ENCODE measurements around the gene SYT9. TPM values are rescaled to one million over a fixed set of nuclear protein-coding genes. Genes with fewer than 3 reads are reported as not detected.

The SYT9 gene
- polyA plus RNA-seq, 4 donors, result 0.09 to 0.72 TPM; not detected in 2

DNA sequence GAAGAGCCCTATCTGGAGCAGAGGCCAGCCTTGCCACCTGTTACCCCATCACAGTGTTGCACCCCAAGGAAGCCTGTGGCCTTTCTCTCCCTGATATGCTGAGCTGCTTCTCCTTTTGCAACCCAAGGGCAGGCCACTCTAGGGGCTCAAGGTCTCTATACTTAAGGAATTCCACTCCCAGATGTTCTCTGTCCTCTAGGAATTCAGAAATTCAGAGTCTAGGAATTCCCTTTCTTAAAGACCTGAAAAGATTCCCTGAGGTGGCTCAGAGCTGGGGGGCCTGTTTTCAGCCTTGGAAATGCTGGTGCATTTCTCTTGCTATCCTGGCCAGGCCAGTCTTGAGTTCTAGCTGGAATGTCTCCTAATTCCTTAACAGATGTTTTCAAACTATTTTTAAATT is 165.6 kb downstream of the SYT9 start:
- FAIRE-seq, result no peak

DNA sequence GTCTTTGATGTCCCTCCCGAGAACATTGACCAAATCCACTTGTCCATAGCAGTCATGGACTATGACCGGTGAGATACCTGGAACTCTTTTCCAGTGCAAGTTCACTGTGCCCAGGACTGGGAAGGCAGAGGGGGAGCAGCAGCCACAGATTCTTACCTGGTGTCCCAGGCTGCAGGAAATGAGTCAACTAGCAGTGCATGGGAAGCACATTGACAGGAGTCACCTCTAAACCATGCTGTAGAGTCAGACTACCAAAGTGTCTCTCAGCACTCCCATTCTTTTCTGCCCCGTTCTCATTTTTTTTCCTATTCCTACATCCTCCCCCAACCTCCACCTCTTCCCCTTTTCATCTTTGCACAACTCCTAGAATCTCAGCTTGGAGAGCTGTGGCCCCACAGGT is 166.4 kb downstream of the SYT9 start:
- Histone ChIP-seq H3K27me3 (ENCODE audit: control insufficient read depth in 3 of 3, insufficient read depth in 3 of 3, low read length in 3 of 3) (no peaks in the 10 kb centered on the region), H3K9me3 (ENCODE audit: control insufficient read depth in 2 of 2, insufficient read depth in 1 of 2, low read depth in 1 of 2, low read length in 1 of 2) (no peaks in the 10 kb centered on the region), H3K27ac (ENCODE audit: low read depth in 1 of 3, low read length in 2 of 3) (no peak overlapping the region), H3K4me1 (ENCODE audit: control insufficient read depth in 3 of 3, insufficient read depth in 2 of 3, low read depth in 1 of 3, low read length in 2 of 3) (no peaks in the 10 kb centered on the region), H3K36me3 (ENCODE audit: control insufficient read depth in 3 of 3, insufficient read depth in 2 of 3, low read depth in 1 of 3, low read length in 3 of 3) (no peaks in the 10 kb centered on the region), H3K4me3 (ENCODE audit: low read depth in 1 of 3, low read length in 3 of 3) (no peak overlapping the region)
- FAIRE-seq, result no peak
- 75 to 85% (median 77%) methylated on average over 3 of the region's 3 CpGs for WGBS, 3 donors
- no peak for DNase-seq

More for the DNA sequence above, 165.6 kb downstream of the SYT9 start:
- Histone ChIP-seq H3K4me1 (ENCODE audit: control insufficient read depth in 3 of 3, insufficient read depth in 2 of 3, low read depth in 1 of 3, low read length in 2 of 3) (no peaks in the 10 kb centered on the region), H3K27ac (ENCODE audit: low read depth in 1 of 3, low read length in 2 of 3) (no peak overlapping the region), H3K9me3 (ENCODE audit: control insufficient read depth in 2 of 2, insufficient read depth in 1 of 2, low read depth in 1 of 2, low read length in 1 of 2) (peaks cover 0 to 3% of the 10 kb centered on the region in 2 donors), H3K36me3 (ENCODE audit: control insufficient read depth in 3 of 3, insufficient read depth in 2 of 3, low read depth in 1 of 3, low read length in 3 of 3) (no peaks in the 10 kb centered on the region), H3K4me3 (ENCODE audit: low read depth in 1 of 3, low read length in 3 of 3) (no peak overlapping the region), H3K27me3 (ENCODE audit: control insufficient read depth in 3 of 3, insufficient read depth in 3 of 3, low read length in 3 of 3) (no peaks in the 10 kb centered on the region)
- DNase-seq, result no peak

DNA sequence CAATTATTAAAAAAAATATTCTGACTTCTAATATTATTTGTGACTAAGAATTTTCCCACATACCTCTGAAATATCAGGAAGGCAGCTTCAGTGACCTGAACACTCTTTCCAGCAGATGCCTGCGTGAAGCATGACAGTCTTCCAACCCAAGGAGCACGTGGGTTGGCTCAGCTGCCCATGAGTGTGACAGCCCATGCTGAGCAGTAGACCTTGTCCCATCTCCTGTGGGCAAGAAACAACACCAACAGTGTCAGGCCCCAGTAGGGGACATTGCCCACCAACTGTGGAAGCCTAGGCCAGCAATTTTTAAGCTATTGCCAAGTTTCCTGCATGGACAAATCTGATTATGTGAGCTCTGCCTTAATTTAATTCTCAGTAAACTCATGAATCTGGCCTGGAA is 167.2 kb downstream of the SYT9 start:
- H3K4me3 ChIP-seq (ENCODE audit: low read depth in 1 of 3, low read length in 3 of 3), result no peak overlapping the region
- H3K36me3 ChIP-seq (ENCODE audit: control insufficient read depth in 3 of 3, insufficient read depth in 2 of 3, low read depth in 1 of 3, low read length in 3 of 3), result no peaks in the 10 kb centered on the region
- FAIRE-seq (no peak), DNase-seq (no peak)
- 63 to 75% (median 73%) methylated on average over 2 of the region's 2 CpGs for WGBS, 3 donors
- H3K27ac ChIP-seq (ENCODE audit: low read depth in 1 of 3, low read length in 2 of 3), result no peak overlapping the region
- H3K4me1 ChIP-seq (ENCODE audit: control insufficient read depth in 3 of 3, insufficient read depth in 2 of 3, low read depth in 1 of 3, low read length in 2 of 3), result no peaks in the 10 kb centered on the region
- no peaks in the 10 kb centered on the region for H3K27me3 ChIP-seq (ENCODE audit: control insufficient read depth in 3 of 3, insufficient read depth in 3 of 3, low read length in 3 of 3)
- no peaks in the 10 kb centered on the region for H3K9me3 ChIP-seq (ENCODE audit: control insufficient read depth in 2 of 2, insufficient read depth in 1 of 2, low read depth in 1 of 2, low read length in 1 of 2)

DNA sequence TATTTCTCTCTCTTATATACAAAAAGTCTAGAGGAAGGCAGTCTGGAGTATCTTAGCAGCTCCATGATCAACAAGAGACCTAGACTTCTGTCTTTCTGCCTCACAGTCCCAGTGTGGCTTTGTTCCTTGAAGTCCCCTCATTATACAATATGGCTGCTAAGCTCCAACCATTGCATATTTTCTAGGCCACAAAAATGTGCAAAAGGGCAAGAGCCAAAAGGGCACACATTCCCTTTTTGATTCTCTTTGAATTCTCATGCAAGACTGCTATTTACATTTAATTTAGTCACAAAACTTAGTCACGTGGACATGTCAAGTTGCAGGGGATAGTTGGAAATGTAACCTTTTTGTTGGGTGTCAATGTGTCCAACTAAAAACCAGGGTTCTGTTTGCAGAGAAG is 169.4 kb downstream of the SYT9 start:
- H3K36me3 ChIP-seq (ENCODE audit: control insufficient read depth in 3 of 3, insufficient read depth in 2 of 3, low read depth in 1 of 3, low read length in 3 of 3), result no peaks in the 10 kb centered on the region
- WGBS, 3 donors, result 38 to 76% (median 65%) methylated on average over 1 of the region's 1 CpG
- DNase-seq, result no peak
- no peaks in the 10 kb centered on the region for H3K4me1 ChIP-seq (ENCODE audit: control insufficient read depth in 3 of 3, insufficient read depth in 2 of 3, low read depth in 1 of 3, low read length in 2 of 3)
- FAIRE-seq, result no peak
- no peak overlapping the region for H3K27ac ChIP-seq (ENCODE audit: low read depth in 1 of 3, low read length in 2 of 3)
- H3K9me3 ChIP-seq (ENCODE audit: control insufficient read depth in 2 of 2, insufficient read depth in 1 of 2, low read depth in 1 of 2, low read length in 1 of 2), result no peaks in the 10 kb centered on the region
- H3K27me3 ChIP-seq (ENCODE audit: control insufficient read depth in 3 of 3, insufficient read depth in 3 of 3, low read length in 3 of 3), result no peaks in the 10 kb centered on the region
- H3K4me3 ChIP-seq (ENCODE audit: low read depth in 1 of 3, low read length in 3 of 3), result no peak overlapping the region

DNA sequence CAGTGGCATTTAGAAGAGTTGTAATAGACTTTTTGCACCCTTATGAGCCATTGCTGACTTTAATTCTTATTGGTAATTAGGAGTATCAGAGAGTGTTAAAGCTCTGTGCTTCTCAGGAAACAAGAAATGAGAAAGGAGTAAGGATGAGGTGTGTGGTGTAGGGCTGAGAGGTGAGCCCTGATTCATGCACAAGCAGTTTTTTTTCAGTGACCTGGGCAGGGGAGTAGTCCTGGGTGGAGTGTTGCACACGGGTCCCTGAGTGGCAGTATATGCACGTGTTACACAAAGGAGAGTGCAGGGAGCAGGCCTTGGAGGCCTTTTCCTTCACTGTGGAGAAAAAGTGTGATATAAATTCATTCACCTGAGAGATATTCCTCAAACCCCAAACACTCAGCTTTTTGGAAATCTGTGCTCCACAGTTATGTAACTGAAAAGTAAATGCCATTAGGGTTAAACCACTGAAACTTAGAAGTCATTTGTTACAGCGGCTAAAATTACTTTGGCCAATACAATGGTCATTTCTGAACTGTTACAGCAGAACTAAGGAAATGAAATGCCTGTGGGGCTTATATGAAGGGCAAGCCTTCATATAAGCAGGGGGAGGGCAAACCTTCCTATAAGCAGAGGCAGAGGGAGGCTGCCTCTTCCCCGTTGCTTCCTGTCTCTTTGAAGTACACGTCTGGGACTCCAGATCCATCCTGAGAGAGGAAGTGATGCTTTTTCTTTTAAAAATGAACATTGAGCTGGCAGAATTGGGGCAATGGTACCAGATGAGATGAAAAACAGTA is 171.0 kb downstream of the SYT9 start:
- H3K36me3 ChIP-seq (ENCODE audit: control insufficient read depth in 3 of 3, insufficient read depth in 2 of 3, low read depth in 1 of 3, low read length in 3 of 3), result no peaks in the 10 kb centered on the region
- FAIRE-seq, result no peak

DNA sequence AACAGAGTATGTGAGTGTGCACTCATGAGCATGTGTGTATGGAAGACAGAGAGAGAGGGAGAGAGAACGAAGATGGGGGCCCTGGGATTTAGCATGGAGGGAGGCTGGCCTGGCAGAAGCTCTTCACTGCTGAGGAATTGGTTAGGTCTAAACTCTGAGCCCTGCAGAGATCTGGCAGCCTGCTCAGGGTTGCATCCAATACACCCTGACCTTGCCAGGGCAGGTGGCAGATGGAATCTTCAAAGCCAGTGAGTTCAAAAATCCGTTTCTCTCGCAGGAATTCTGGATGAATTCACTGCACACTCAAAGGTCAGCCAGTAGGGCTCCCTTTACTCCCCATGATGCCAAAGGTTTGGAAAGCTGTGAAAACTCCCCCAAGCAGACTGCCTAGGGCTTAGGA is 172.2 kb downstream of the SYT9 start:
- DNase-seq (no peak), FAIRE-seq (no peak)
- no peaks in the 10 kb centered on the region for H3K36me3 ChIP-seq (ENCODE audit: control insufficient read depth in 3 of 3, insufficient read depth in 2 of 3, low read depth in 1 of 3, low read length in 3 of 3)
- no peaks in the 10 kb centered on the region for H3K27me3 ChIP-seq (ENCODE audit: control insufficient read depth in 3 of 3, insufficient read depth in 3 of 3, low read length in 3 of 3)
- H3K4me1 ChIP-seq (ENCODE audit: control insufficient read depth in 3 of 3, insufficient read depth in 2 of 3, low read depth in 1 of 3, low read length in 2 of 3), result no peaks in the 10 kb centered on the region
- H3K27ac ChIP-seq (ENCODE audit: low read depth in 1 of 3, low read length in 2 of 3), result no peak overlapping the region
- H3K4me3 ChIP-seq (ENCODE audit: low read depth in 1 of 3, low read length in 3 of 3), result no peak overlapping the region
- no peaks in the 10 kb centered on the region for H3K9me3 ChIP-seq (ENCODE audit: control insufficient read depth in 2 of 2, insufficient read depth in 1 of 2, low read depth in 1 of 2, low read length in 1 of 2)
- 30 to 71% (median 54%) methylated on average over 3 of the region's 3 CpGs for WGBS, 3 donors

More for the DNA sequence above, 171.0 kb downstream of the SYT9 start:
- no peaks in the 10 kb centered on the region for H3K27me3 ChIP-seq (ENCODE audit: control insufficient read depth in 3 of 3, insufficient read depth in 3 of 3, low read length in 3 of 3)
- no peak for DNase-seq
- no peaks in the 10 kb centered on the region for H3K4me1 ChIP-seq (ENCODE audit: control insufficient read depth in 3 of 3, insufficient read depth in 2 of 3, low read depth in 1 of 3, low read length in 2 of 3)
- no peaks in the 10 kb centered on the region for H3K9me3 ChIP-seq (ENCODE audit: control insufficient read depth in 2 of 2, insufficient read depth in 1 of 2, low read depth in 1 of 2, low read length in 1 of 2)
- H3K4me3 ChIP-seq (ENCODE audit: low read depth in 1 of 3, low read length in 3 of 3), result no peak overlapping the region
- H3K27ac ChIP-seq (ENCODE audit: low read depth in 1 of 3, low read length in 2 of 3), result no peak overlapping the region
- WGBS, 3 donors, result 38 to 49% (median 45%) methylated on average over 5 of the region's 5 CpGs

DNA sequence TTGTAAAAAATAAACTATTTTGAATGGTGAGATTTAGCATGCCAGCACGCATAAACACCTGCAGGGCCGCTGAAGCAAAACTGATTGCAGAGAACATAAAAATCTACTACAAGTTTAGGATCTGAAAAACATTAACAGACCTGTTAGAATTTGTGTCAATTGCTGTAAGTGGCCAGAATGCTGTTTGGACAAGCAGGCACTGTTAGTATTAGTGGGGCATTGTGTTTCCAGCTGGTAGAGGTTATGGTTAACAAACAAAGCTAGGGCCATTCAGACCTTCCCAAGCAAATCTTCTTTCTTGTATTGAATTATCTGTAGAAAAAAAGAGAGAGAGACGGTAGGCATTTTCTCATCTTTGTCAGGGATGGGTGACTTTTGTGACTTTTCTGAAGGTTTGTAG is 176.0 kb downstream of the SYT9 start:
- Histone ChIP-seq H3K4me1 (ENCODE audit: control insufficient read depth in 3 of 3, insufficient read depth in 2 of 3, low read depth in 1 of 3, low read length in 2 of 3) (no peaks in the 10 kb centered on the region), H3K27me3 (ENCODE audit: control insufficient read depth in 3 of 3, insufficient read depth in 3 of 3, low read length in 3 of 3) (no peaks in the 10 kb centered on the region), H3K27ac (ENCODE audit: low read depth in 1 of 3, low read length in 2 of 3) (no peak overlapping the region), H3K9me3 (ENCODE audit: control insufficient read depth in 2 of 2, insufficient read depth in 1 of 2, low read depth in 1 of 2, low read length in 1 of 2) (no peaks in the 10 kb centered on the region), H3K4me3 (ENCODE audit: low read depth in 1 of 3, low read length in 3 of 3) (no peak overlapping the region), H3K36me3 (ENCODE audit: control insufficient read depth in 3 of 3, insufficient read depth in 2 of 3, low read depth in 1 of 3, low read length in 3 of 3) (no peaks in the 10 kb centered on the region)
- FAIRE-seq (no peak), DNase-seq (no peak)
- WGBS, 3 donors, result 78 to 89% (median 84%) methylated on average over 3 of the region's 3 CpGs

DNA sequence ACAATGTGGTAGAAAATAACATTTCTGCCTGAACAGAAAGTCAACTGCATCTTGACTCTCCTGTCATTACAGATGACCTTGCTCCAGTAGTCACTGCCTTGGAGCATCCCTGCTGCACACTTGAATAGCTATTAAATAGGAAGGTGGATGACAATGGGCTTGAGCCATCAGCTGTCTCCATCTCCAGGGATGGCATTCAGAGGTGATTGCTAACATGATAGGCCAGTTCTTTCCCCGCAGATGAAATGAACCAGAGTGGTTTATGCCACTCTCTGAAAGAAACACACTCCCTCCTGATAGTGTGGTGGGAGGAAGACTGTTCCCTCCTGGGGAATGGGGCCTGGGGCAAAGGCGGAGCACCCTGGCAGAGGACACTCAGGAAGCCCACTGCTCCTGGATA is 176.5 kb downstream of the SYT9 start:
- no peaks in the 10 kb centered on the region for H3K4me1 ChIP-seq (ENCODE audit: control insufficient read depth in 3 of 3, insufficient read depth in 2 of 3, low read depth in 1 of 3, low read length in 2 of 3)
- H3K9me3 ChIP-seq (ENCODE audit: control insufficient read depth in 2 of 2, insufficient read depth in 1 of 2, low read depth in 1 of 2, low read length in 1 of 2), result no peaks in the 10 kb centered on the region
- no peaks in the 10 kb centered on the region for H3K27me3 ChIP-seq (ENCODE audit: control insufficient read depth in 3 of 3, insufficient read depth in 3 of 3, low read length in 3 of 3)
- FAIRE-seq, result no peak
- no peak for DNase-seq
- no peak overlapping the region for H3K27ac ChIP-seq (ENCODE audit: low read depth in 1 of 3, low read length in 2 of 3)
- H3K36me3 ChIP-seq (ENCODE audit: control insufficient read depth in 3 of 3, insufficient read depth in 2 of 3, low read depth in 1 of 3, low read length in 3 of 3), result no peaks in the 10 kb centered on the region
- 91 to 94% (median 92%) methylated on average over 2 of the region's 2 CpGs for WGBS, 3 donors
- no peak overlapping the region for H3K4me3 ChIP-seq (ENCODE audit: low read depth in 1 of 3, low read length in 3 of 3)

DNA sequence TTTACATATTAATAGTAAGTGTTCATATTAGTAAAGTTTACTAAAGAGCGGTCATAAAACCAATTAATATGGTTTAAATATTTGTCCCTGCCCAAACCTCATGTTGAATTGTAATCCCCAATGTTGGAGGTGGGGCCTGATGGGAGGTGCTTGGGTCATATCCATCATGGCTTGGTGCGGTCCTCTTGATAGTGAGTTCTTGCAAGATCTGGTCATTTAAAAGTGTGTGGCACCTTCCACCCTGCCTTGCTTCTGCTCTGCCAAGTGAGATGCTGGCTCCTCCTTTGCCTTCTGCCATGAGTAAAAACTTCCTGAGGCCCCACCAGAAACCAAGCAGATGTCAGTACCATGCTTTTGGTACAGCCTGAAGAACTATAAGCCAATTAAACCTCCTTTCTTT is 178.8 kb downstream of the SYT9 start:
- Histone ChIP-seq H3K9me3 (ENCODE audit: control insufficient read depth in 2 of 2, insufficient read depth in 1 of 2, low read depth in 1 of 2, low read length in 1 of 2) (no peaks in the 10 kb centered on the region), H3K36me3 (ENCODE audit: control insufficient read depth in 3 of 3, insufficient read depth in 2 of 3, low read depth in 1 of 3, low read length in 3 of 3) (no peaks in the 10 kb centered on the region), H3K27ac (ENCODE audit: low read depth in 1 of 3, low read length in 2 of 3) (no peak overlapping the region), H3K4me1 (ENCODE audit: control insufficient read depth in 3 of 3, insufficient read depth in 2 of 3, low read depth in 1 of 3, low read length in 2 of 3) (no peaks in the 10 kb centered on the region), H3K4me3 (ENCODE audit: low read depth in 1 of 3, low read length in 3 of 3) (no peak overlapping the region), H3K27me3 (ENCODE audit: control insufficient read depth in 3 of 3, insufficient read depth in 3 of 3, low read length in 3 of 3) (no peaks in the 10 kb centered on the region)
- WGBS, 3 donors, result 92 to 97% (median 96%) methylated on average over 2 of the region's 2 CpGs
- FAIRE-seq, result no peak
- DNase-seq, result no peak

All from small intestine (tissue), 7 donors.